Activated B cell treated with CpG ODN at 0.5 μM for 24 hours (primary cell): ENCODE measurements around the gene CHCHD6. TPM values are rescaled to one million over a fixed set of nuclear protein-coding genes. Genes with fewer than 3 reads are reported as not detected.

Source experiments
- ATAC-seq: fragments of 200-7000 bp; cut with Tn5 transposase; one replicate; pipeline ENCODE4 v1.10.0; 2021; ENCODE audit warnings: low read depth, mild to moderate bottlenecking, moderate library complexity
- CTCF ChIA-PET: fragments of 350-600 bp; sonication (Branson Sonifier 250); formaldehyde crosslinking; loops from one replicate; lab custom pipeline; 2021; ENCODE audit warnings: antibody characterized with exemption; lab: Charles Lee
- POLR2A ChIA-PET: fragments of 350-600 bp; sonication (Branson Sonifier 250); formaldehyde crosslinking; loops from one replicate; lab custom pipeline; 2021; ENCODE audit warnings: antibody characterized with exemption; lab: Charles Lee
- DNase-seq: peaks from one replicate; pipeline ENCODE4 v3.0.0; 2022
- H3K27ac Mint-ChIP-seq: one replicate; pipeline ENCODE4 v1.8.0; 2020; ENCODE audit warnings: mixed read lengths
- H3K27me3 Mint-ChIP-seq: one replicate; pipeline ENCODE4 v1.8.0; 2021; ENCODE audit warnings: mixed read lengths
- H3K36me3 Mint-ChIP-seq: one replicate; pipeline ENCODE4 v1.8.0; 2021; ENCODE audit warnings: low read depth, mixed read lengths
- H3K4me1 Mint-ChIP-seq: one replicate; pipeline ENCODE4 v1.8.0; 2021; ENCODE audit warnings: mixed read lengths
- H3K4me3 Mint-ChIP-seq: one replicate; pipeline ENCODE4 v1.8.0; 2020; ENCODE audit warnings: mild to moderate bottlenecking, mixed read lengths
- H3K9me3 Mint-ChIP-seq: one replicate; pipeline ENCODE4 v1.8.0; 2020; ENCODE audit warnings: mixed read lengths
- CTCF ChIP-seq: fragments of 200-600 bp; IDR thresholded peaks from one replicate; pipeline ENCODE4 v1.8.0; 2022; ENCODE audit warnings: antibody characterized with exemption, mild to moderate bottlenecking
- intact Hi-C: fragments of 100-400 bp; cut with micrococcal nuclease; formaldehyde crosslinking; loops from one replicate; pipeline ENCODE4 v1.15.1; 2024
- total RNA-seq: library from RNA; stranded (reverse); gene quantifications from 2 replicates; pipeline ENCODE4 v1.2.3, GENCODE V29; 2022

The CHCHD6 gene
- total RNA-seq, 1 donor from 2014 or later = 10.0 TPM

- H3K4me1 Mint-ChIP-seq = peaks cover 9% of the 10 kb centered on the region
- CTCF ChIA-PET = no interaction called here
- no peak overlapping the region for H3K27ac Mint-ChIP-seq
- no peak for ATAC-seq
- intact Hi-C loops = no loop called here
- POLR2A ChIA-PET = no interaction called here
- H3K9me3 Mint-ChIP-seq = no peaks in the 10 kb centered on the region
- H3K27me3 Mint-ChIP-seq = no peaks in the 10 kb centered on the region
- DNase-seq = no peak
- peaks cover 16% of the 10 kb centered on the region for H3K36me3 Mint-ChIP-seq
- TF ChIP-seq CTCF = no peak
- H3K4me3 Mint-ChIP-seq = no peak overlapping the region
These were observed 287.5 kb downstream of the CHCHD6 start for GRCh38 chr3:126991366-126992200.

GRCh38 chr3:126992216-126992615, 288.2 kb downstream of the CHCHD6 start:
- H3K36me3 Mint-ChIP-seq = peaks cover 16% of the 10 kb centered on the region
- H3K4me3 Mint-ChIP-seq = no peak overlapping the region
- ATAC-seq = no peak
- ChIA-PET CTCF (no interaction called here), POLR2A (no interaction called here)
- no peak for DNase-seq
- H3K4me1 Mint-ChIP-seq = peaks cover 9% of the 10 kb centered on the region
- H3K27ac Mint-ChIP-seq = no peak overlapping the region
- no peaks in the 10 kb centered on the region for H3K9me3 Mint-ChIP-seq
- H3K27me3 Mint-ChIP-seq = no peaks in the 10 kb centered on the region
- no peak for TF ChIP-seq CTCF
- intact Hi-C loops = no loop called here

GRCh38 chr3:126992776-126993175, 288.7 kb downstream of the CHCHD6 start:
- intact Hi-C loops = no loop called here
- DNase-seq = no peak
- Mint-ChIP-seq H3K27ac (no peak overlapping the region), H3K4me1 (peaks cover 9% of the 10 kb centered on the region), H3K27me3 (no peaks in the 10 kb centered on the region), H3K36me3 (peaks cover 16% of the 10 kb centered on the region), H3K4me3 (no peak overlapping the region), H3K9me3 (no peaks in the 10 kb centered on the region)
- no peak for ATAC-seq
- ChIA-PET CTCF (no interaction called here), POLR2A (no interaction called here)
- TF ChIP-seq CTCF = no peak

- no peak overlapping the region for H3K4me3 Mint-ChIP-seq
- no peak overlapping the region for H3K27ac Mint-ChIP-seq
- no peaks in the 10 kb centered on the region for H3K27me3 Mint-ChIP-seq
- no peaks in the 10 kb centered on the region for H3K9me3 Mint-ChIP-seq
- POLR2A ChIA-PET = no interaction called here
- peaks cover 9% of the 10 kb centered on the region for H3K4me1 Mint-ChIP-seq
- no peak for ATAC-seq
- intact Hi-C loops = no loop called here
- DNase-seq = no peak
- no peak for TF ChIP-seq CTCF
- peaks cover 18% of the 10 kb centered on the region for H3K36me3 Mint-ChIP-seq
- CTCF ChIA-PET = no interaction called here
These were observed 289.4 kb downstream of the CHCHD6 start for GRCh38 chr3:126993436-126993835.

GRCh38 chr3:126994661-126995245, 290.7 kb downstream of the CHCHD6 start:
- ChIA-PET POLR2A (interaction anchor here (1.6 kb wide), 1 partner anchor 11 kb away, joined by 3 read pairs; no protein-coding TSS in a partner anchor), CTCF (interaction anchor here (1.0 to 1.1 kb wide), 2 partner anchors 57 to 243 kb away, joined by 3 read pairs; no protein-coding TSS in a partner anchor)
- no peak for TF ChIP-seq CTCF
- H3K27ac Mint-ChIP-seq = no peak overlapping the region
- peaks cover 9% of the 10 kb centered on the region for H3K4me1 Mint-ChIP-seq
- DNase-seq (no peak), ATAC-seq (no peak)
- H3K36me3 Mint-ChIP-seq = peaks cover 10% of the 10 kb centered on the region
- H3K27me3 Mint-ChIP-seq = no peaks in the 10 kb centered on the region
- H3K4me3 Mint-ChIP-seq = no peak overlapping the region
- no peaks in the 10 kb centered on the region for H3K9me3 Mint-ChIP-seq
- intact Hi-C loops = no loop called here
